NCI-H1417 (cell line): Measurements from ENCODE around the gene DRAM1.
"Not testable (repeated sequence)": the region's sequence is repeated elsewhere in the genome, so short reads cannot be mapped to it uniquely, and the experiment has no call there.

ENCODE experiments used
- DNase-seq, 3 experiments: peaks; one replicate each; lab custom pipeline; 2025; lab: John Stamatoyannopoulos, UW

The DRAM1 gene

GRCh38 chr12:101859664-101860607 is 17.4 kb upstream of the DRAM1 start:
- DNase-seq = no peak

- not testable (repeated sequence) for DNase-seq
Measured at GRCh38 chr12:101861688-101862087, 15.7 kb upstream of the DRAM1 start.

- no peak for DNase-seq
Measured at GRCh38 chr12:101862245-101862644, 15.1 kb upstream of the DRAM1 start.

- DNase-seq = no peak
Measured at GRCh38 chr12:101863981-101864380, 13.4 kb upstream of the DRAM1 start.

- no peak for DNase-seq
Measured at GRCh38 chr12:101866615-101867373, 10.6 kb upstream of the DRAM1 start.

GRCh38 chr12:101867619-101868018 is 9.8 kb upstream of the DRAM1 start:
- not testable (repeated sequence) for DNase-seq

GRCh38 chr12:101870925-101871324 is 6.5 kb upstream of the DRAM1 start:
- no peak for DNase-seq

- no peak for DNase-seq
Measured at GRCh38 chr12:101875162-101875561, 2.2 kb upstream of the DRAM1 start.

- DNase-seq = no peak
Measured at GRCh38 chr12:101876322-101876860, 989 bp upstream of the DRAM1 start.

- peak in 1 of 3 experiments; percentile 54 for DNase-seq
Measured at GRCh38 chr12:101877806-101878242, 444 bp downstream of the DRAM1 start.

GRCh38 chr12:101878243-101878821 is 952 bp downstream of the DRAM1 start:
- DNase-seq = peak in 2 of 3 experiments; percentile 36 to 54

- no peak for DNase-seq
Measured at GRCh38 chr12:101880769-101881168, 3.4 kb downstream of the DRAM1 start.

GRCh38 chr12:101881228-101881627 is 3.8 kb downstream of the DRAM1 start:
- no peak for DNase-seq

- DNase-seq = no peak
Measured at GRCh38 chr12:101884174-101884573, 6.8 kb downstream of the DRAM1 start.

GRCh38 chr12:101884781-101885340 is 7.5 kb downstream of the DRAM1 start:
- not testable (repeated sequence) for DNase-seq

GRCh38 chr12:101885912-101886561 is 8.7 kb downstream of the DRAM1 start:
- no peak for DNase-seq

- DNase-seq = no peak
Measured at GRCh38 chr12:101889211-101889752, 11.9 kb downstream of the DRAM1 start.

- peak in 1 of 3 experiments; percentile 34 for DNase-seq
Measured at GRCh38 chr12:101891462-101891971, 14.1 kb downstream of the DRAM1 start.

- DNase-seq = no peak
Measured at GRCh38 chr12:101892794-101893193, 15.4 kb downstream of the DRAM1 start.

GRCh38 chr12:101901777-101902176 is 24.4 kb downstream of the DRAM1 start:
- DNase-seq = no peak

GRCh38 chr12:101902641-101903040 is 25.3 kb downstream of the DRAM1 start:
- DNase-seq = no peak
